Measurements from ENCODE around the gene DNAH11. TPM values are rescaled to one million over a fixed set of nuclear protein-coding genes. Genes with fewer than 3 reads are reported as not detected.

Gene DNAH11
- total RNA-seq, 1 experiment from 2014 or later: 0.39 TPM

- TF ChIP-seq REST (IDR thresholded peaks at IDR 0.05; ENCODE audit: low read depth) (no peak), ATF3 (IDR thresholded peaks at IDR 0.05) (no peak), EZH2phosphoT487 (IDR thresholded peaks at IDR 0.05; ENCODE audit: borderline replicate concordance) (no peak), ZNF274 (IDR thresholded peaks at IDR 0.05; ENCODE audit: low read depth, low read length) (no peak), FOSL1 (IDR thresholded peaks at IDR 0.05; ENCODE audit: low read depth) (no peak), EZH2 (IDR thresholded peaks at IDR 0.05) (no peak), ZFX (IDR thresholded peaks at IDR 0.05) (no peak)
These were observed 18.2 kb upstream of the DNAH11 start (continued) for GRCh38 chr7:21524680-21525079.

DNA sequence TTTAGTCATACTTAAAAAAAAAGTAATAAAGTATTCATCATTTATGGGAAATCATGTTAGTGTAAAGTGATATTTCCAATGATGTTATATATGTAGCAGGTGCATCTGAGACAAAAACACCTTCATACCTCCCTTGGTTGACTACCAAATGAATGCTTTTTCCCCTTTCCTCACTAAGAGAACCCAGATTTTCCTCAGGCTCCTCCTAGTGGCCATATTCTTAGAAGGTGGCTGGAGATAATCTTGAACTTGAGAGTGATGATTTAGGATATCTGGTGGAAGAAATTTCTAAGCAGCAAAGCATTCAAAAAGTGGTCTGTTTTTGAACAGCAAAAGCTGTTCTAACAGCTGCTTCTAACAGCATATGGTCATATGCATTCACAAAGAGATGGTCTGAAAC is 16.8 kb upstream of the DNAH11 start:
- H3K79me2 ChIP-seq (ENCODE audit: insufficient read depth, low read length): no peaks in the 10 kb centered on the region
- H3K36me3 ChIP-seq (ENCODE audit: control insufficient read depth in 1 of 2, insufficient read depth in 2 of 2, low read length in 2 of 2): no peaks in the 10 kb centered on the region
- POLR2A ChIA-PET: no interaction called here
- peak; percentile 4 for DNase-seq (ENCODE audit: low read depth, low spot score)
- no peak for ATAC-seq
- H3K9ac ChIP-seq (ENCODE audit: low read length): no peak overlapping the region
- H3K27ac ChIP-seq (ENCODE audit: low read depth, low read length): no peak overlapping the region
- H2AFZ ChIP-seq (ENCODE audit: low read depth, low read length, poor library complexity, severe bottlenecking): no peak overlapping the region
- no peaks in the 10 kb centered on the region for H3K4me1 ChIP-seq (ENCODE audit: control insufficient read depth in 1 of 2, insufficient read depth in 2 of 2, low read length in 2 of 2)
- CTCF ChIA-PET: no interaction called here
- intact Hi-C loops (cut with micrococcal nuclease): no loop called here
- BruUV-seq (replicated peaks): no TSS peak
- H4K20me1 ChIP-seq (ENCODE audit: insufficient read depth): no peaks in the 10 kb centered on the region
- RAD21 ChIA-PET (ENCODE audit: low non-redundant PET in 1 of 2, low total read pairs in 2 of 2, uncharacterized antibody in 2 of 2, unreplicated experiment in 2 of 2): no interaction called here
- H3K4me2 ChIP-seq (ENCODE audit: low read length): no peak overlapping the region
- H3K27me3 ChIP-seq (ENCODE audit: insufficient read depth, low read length): no peaks in the 10 kb centered on the region
- H3K4me3 ChIP-seq (replicated peaks in 1 of 2; ENCODE audit: low read depth in 1 of 2, low read length in 2 of 2): no peak overlapping the region
- H3K9me3 ChIP-seq (ENCODE audit: control insufficient read depth in 1 of 2, insufficient read depth in 1 of 2, low read depth in 1 of 2, low read length in 2 of 2): no peaks in the 10 kb centered on the region
- no peaks in the 10 kb centered on the region for H3K9me2 ChIP-seq (ENCODE audit: insufficient read depth)
- TF ChIP-seq RAD21 (IDR thresholded peaks at IDR 0.05; ENCODE audit: low read depth): peak; percentile 40
- no peak for TF ChIP-seq YY1 (IDR thresholded peaks at IDR 0.05; ENCODE audit: extremely low read depth, insufficient replicate concordance, low read depth, low read length)
- peak; percentile 31 to 51 (median 43); a peak in 4 of 6 replicates for TF ChIP-seq CTCF (IDR thresholded peaks at IDR 0.05 in 2 of 3, conservative IDR thresholded peaks at IDR 0.05 in 1 of 3; ENCODE audit: borderline replicate concordance in 1 of 3, insufficient read depth in 1 of 3, low read depth in 2 of 3, low read length in 2 of 3)
- TF ChIP-seq CBX3 (IDR thresholded peaks at IDR 0.05; ENCODE audit: low read depth): no peak

Data from HCT116 (cell line).